K562 (cell line): ENCODE data around the gene HS6ST1. TPM values are rescaled to one million over a fixed set of nuclear protein-coding genes. Genes with fewer than 3 reads are reported as not detected.

Experiments used
- ATAC-seq: fragments of 200-7000 bp; cut with Tn5 transposase; 3 replicates; pipeline ENCODE4 v1.9.1; 2020; ENCODE audit warnings: moderate library complexity
- BruUV-seq: library from RNA; stranded (reverse); fragments of 400-500 nt; replicated peaks from 2 replicates; lab custom pipeline; 2021; lab: Mats Ljungman, UMichigan
- CTCF ChIA-PET: fragments of 300-600 bp; formaldehyde crosslinking; extraction: SDS; loops from one replicate; lab custom pipeline; 2021; ENCODE audit warnings: low intra/inter-chr PET ratio; lab: Yijun Ruan, JAX
- POLR2A ChIA-PET: fragments of 300-600, 350-650 bp; sonication (Branson Sonifier 250); formaldehyde crosslinking; extraction: SDS; loops from one replicate; lab custom pipeline; 2021; ENCODE audit warnings: antibody characterized with exemption, inconsistent platforms; lab: Yijun Ruan, JAX
- DNase-seq, 4 experiments: peaks; one replicate each; pipeline versions ENCODE4 v3.0.0 to v3.0.0-alpha.2; 2011 to 2018; ENCODE audit warnings: low spot score in 3 of 4, mixed read lengths in 3 of 4; ENCODE audit errors: extremely low read depth in 1 of 4
- FAIRE-seq: peaks from 2 replicates; lab custom pipeline; 2011; peaks lifted over from hg19 to GRCh38; lab: Jason Lieb, UNC
- H2AFZ ChIP-seq: 2 replicates; pipeline ENCODE4 v1.6.0; 2011; ENCODE audit warnings: low read depth, low read length, control low read depth, inconsistent platforms
- H3K27ac ChIP-seq: fragments of 200-600 bp; 3 replicates; pipeline ENCODE4 v1.8.0; 2011; ENCODE audit warnings: low read depth, mild to moderate bottlenecking, control low read depth, inconsistent platforms, low read length, moderate library complexity, mixed read lengths; ENCODE audit errors: extremely low read depth
- H3K27me3 ChIP-seq, 2 experiments: fragments of 300-600 bp in 1 of 2; 2 replicates in 1 of 2; 3 replicates in 1 of 2; pipeline versions ENCODE4 v1.6.0 to v1.8.0; 2011; ENCODE audit warnings: inconsistent platforms in 2 of 2, low read length in 2 of 2, mild to moderate bottlenecking in 1 of 2, mixed read lengths in 1 of 2, moderate library complexity in 1 of 2; ENCODE audit not compliant: control insufficient read depth in 2 of 2, insufficient read depth in 2 of 2
- H3K36me3 ChIP-seq: fragments of 300-600 bp; 3 replicates; pipeline ENCODE4 v1.8.0; 2011; ENCODE audit warnings: mild to moderate bottlenecking, low read length, inconsistent platforms; ENCODE audit not compliant: control insufficient read depth, insufficient read depth
- H3K4me1 ChIP-seq, 2 experiments: fragments of 200-600 bp in 1 of 2; replicated peaks in 1 of 2; 2 replicates in 1 of 2; 3 replicates in 1 of 2; pipeline versions ENCODE4 v1.5.1 to v1.8.0; 2011; ENCODE audit warnings: inconsistent platforms in 2 of 2, low read length in 2 of 2, mild to moderate bottlenecking in 1 of 2, mixed read lengths in 1 of 2, moderate library complexity in 1 of 2; ENCODE audit not compliant: control insufficient read depth in 2 of 2, insufficient read depth in 2 of 2
- H3K4me2 ChIP-seq: 2 replicates; pipeline ENCODE4 v1.6.1; 2011; ENCODE audit warnings: low read length, control low read depth, inconsistent platforms, mixed read lengths; ENCODE audit not compliant: insufficient read depth
- H3K4me3 ChIP-seq: fragments of 200-600 bp; sonication (generic), shearing (Covaris generic); 2 replicates; pipeline ENCODE4 v1.5.1; 2016; ENCODE audit warnings: control low read depth, inconsistent platforms
- H3K79me2 ChIP-seq: fragments of 200-600 bp; 3 replicates; pipeline ENCODE4 v1.8.0; 2011; ENCODE audit warnings: low read length, inconsistent platforms; ENCODE audit not compliant: control insufficient read depth, insufficient read depth
- H3K9ac ChIP-seq, 2 experiments: 2 replicates each; pipeline versions ENCODE4 v1.6.0 to v1.6.1; 2011; ENCODE audit warnings: low read depth in 2 of 2, low read length in 2 of 2, control low read depth in 1 of 2, inconsistent platforms in 1 of 2, mild to moderate bottlenecking in 1 of 2, mixed read lengths in 1 of 2; ENCODE audit not compliant: insufficient read depth in 1 of 2
- H3K9me1 ChIP-seq: one replicate; pipeline ENCODE4 v1.6.0; 2011; ENCODE audit warnings: inconsistent platforms, mild to moderate bottlenecking, low read length, moderate library complexity; ENCODE audit not compliant: control insufficient read depth, insufficient read depth
- H3K9me3 ChIP-seq: replicated peaks from 2 replicates; pipeline ENCODE4 v1.5.1; 2011; ENCODE audit warnings: low read depth, low read length, inconsistent platforms; ENCODE audit not compliant: control insufficient read depth, insufficient read depth
- H4K20me1 ChIP-seq: replicated peaks from 2 replicates; pipeline ENCODE4 v1.6.1; 2011; ENCODE audit warnings: low read length, inconsistent platforms, mixed read lengths; ENCODE audit not compliant: control insufficient read depth, insufficient read depth
- AFF1 ChIP-seq, 2 experiments: fragments of 450-650 bp; IDR thresholded peaks; 2 replicates each; pipeline ENCODE4 v1.6.1; 2018; ENCODE audit warnings: mild to moderate bottlenecking in 2 of 2, low read depth in 1 of 2; ENCODE audit not compliant: partially characterized antibody in 2 of 2
- C11orf30 ChIP-seq: fragments of 450-650 bp; IDR thresholded peaks from 2 replicates; pipeline ENCODE4 v1.6.1; 2016; ENCODE audit warnings: low read depth, mild to moderate bottlenecking
- ELK1 ChIP-seq: sonication (generic); formaldehyde crosslinking; IDR thresholded peaks from 2 replicates; pipeline ENCODE4 v1.8.1; 2022; ENCODE audit warnings: missing genetic modification reagents
- HMG20B ChIP-seq: fragments of 250-450 bp; sonication (Bioruptor Pico); IDR thresholded peaks from 2 replicates; pipeline ENCODE4 v1.5.0; 2021; ENCODE audit warnings: mild to moderate bottlenecking
- KHSRP ChIP-seq: fragments of 450-650 bp; IDR thresholded peaks from 2 replicates; pipeline ENCODE4 v1.6.1; 2017
- MTA3 ChIP-seq: fragments of 450-650 bp; formaldehyde crosslinking; IDR thresholded peaks from 2 replicates; pipeline ENCODE4 v1.6.1; 2017; ENCODE audit warnings: mild to moderate bottlenecking, borderline replicate concordance
- PPARD ChIP-seq: fragments of 250-450 bp; sonication (Bioruptor Pico); IDR thresholded peaks from 2 replicates; pipeline ENCODE4 v1.8.0; 2022; ENCODE audit warnings: inconsistent platforms, mild to moderate bottlenecking, moderate library complexity
- TAF7 ChIP-seq: fragments of 450-650 bp; IDR thresholded peaks from 2 replicates; pipeline ENCODE4 v1.6.1; 2016; ENCODE audit warnings: missing genetic modification characterization, missing compliant biosample characterization
- TEAD1 ChIP-seq, 2 experiments: fragments of 450-650 bp in 1 of 2; sonication (generic) in 1 of 2; formaldehyde crosslinking; IDR thresholded peaks; 2 replicates each; pipeline versions ENCODE4 v1.4.0 to v1.8.0; 2020 to 2022; ENCODE audit warnings: mild to moderate bottlenecking in 2 of 2, missing genetic modification reagents in 1 of 2
- ZBTB1 ChIP-seq: sonication (generic); formaldehyde crosslinking; IDR thresholded peaks from 2 replicates; pipeline ENCODE4 v1.8.1; 2023; ENCODE audit warnings: missing genetic modification reagents, low read depth, mild to moderate bottlenecking, borderline replicate concordance
- ZFP36 ChIP-seq: fragments of 150-350 bp; IDR thresholded peaks from 2 replicates; pipeline ENCODE4 v1.6.1; 2018; ENCODE audit warnings: low read length, low read depth; ENCODE audit not compliant: partially characterized antibody
- ZNF507 ChIP-seq: conservative IDR thresholded peaks from 2 replicates; pipeline ENCODE4 v1.6.1; 2017; ENCODE audit warnings: missing genetic modification characterization, missing compliant biosample characterization
- ZNF717 ChIP-seq: fragments of 250-450 bp; sonication (Bioruptor Pico); IDR thresholded peaks from 2 replicates; pipeline ENCODE4 v1.5.0; 2021
- WGBS: fragments of 100-300 bp; shearing (Covaris generic); methylation state at CpG from one replicate; pipeline ENCODE4 v1.1.6; 2016; ENCODE audit warnings: low coverage, mixed read lengths; ENCODE audit not compliant: insufficient coverage; ENCODE audit errors: missing lambda C conversion rate; 5-methylcytosine and 5-hydroxymethylcytosine counted together
- in situ Hi-C: fragments of 300-500 bp; cut with MboI; formaldehyde crosslinking; loops from 4 replicates; pipeline ENCODE4 v1.15.0; 2018; ENCODE audit warnings: inconsistent platforms, mixed read lengths
- intact Hi-C: fragments of 100-400 bp; cut with micrococcal nuclease; formaldehyde crosslinking; loops from 2 replicates; pipeline ENCODE4 v1.14.2; 2022
- polyA plus RNA-seq, 8 experiments: library from polyadenylated mRNA; depleted of rRNA in 4 of 8; stranded (reverse) in 5 of 8; unstranded in 3 of 8; fragments of >200 nt; fragmentation: Nextera tagmentation in 2 of 8; fragmentation: Illumina TruSeq in 1 of 8; extraction: Ambion mirVana in 2 of 8; extraction: Trizol in 1 of 8; gene quantifications; 2 replicates each; pipeline versions ENCODE4 v1.2.1 to v1.2.3, GENCODE V29; 2011 to 2014; ENCODE audit warnings: inconsistent platforms in 1 of 8, missing spikeins in 1 of 8
- total RNA-seq, 7 experiments: library from RNA; depleted of rRNA in 6 of 7; stranded (reverse); fragments of >200 nt in 6 of 7; fragmentation: Illumina TruSeq in 2 of 7; extraction: Trizol in 2 of 7; gene quantifications; 2 replicates each; pipeline versions ENCODE4 v1.2.1 to v1.2.3, GENCODE V29; 2011 to 2021; ENCODE audit warnings: low replicate concordance in 1 of 7

HS6ST1 gene
- total and polyA plus RNA-seq, 9 of the 15 experiments (the other 6 are each of a cell fraction or from before 2014, with no cell fraction given): 0.06 to 7.4 (median 3.8) TPM

GRCh38 chr2:128291844-128292598, 26.6 kb downstream of the HS6ST1 start:
- Histone ChIP-seq H3K79me2 (no peaks in the 10 kb centered on the region), H3K9ac (no peak overlapping the region; a peak in 1 of 4 replicates), H4K20me1 (peaks cover 3% of the 10 kb centered on the region; the same call in 1 of the 2 replicates), H3K36me3 (no peaks in the 10 kb centered on the region), H3K4me2 (no peak overlapping the region), H3K4me1 (peaks cover 0 to 13% of the 10 kb centered on the region in 2 experiments; a peak in 1 of 5 replicates), H3K9me1 (no peaks in the 10 kb centered on the region), H2AFZ (no peak overlapping the region), H3K9me3 (no peaks in the 10 kb centered on the region), H3K27me3 (no peaks in the 10 kb centered on the region), H3K4me3 (no peak overlapping the region), H3K27ac (no peak overlapping the region)
- TF ChIP-seq HMG20B (CRISPR knock-in tag) (no peak), MTA3 (no peak), AFF1 (IDR thresholded peaks at IDR 0.05; ENCODE audit: low read depth in 1 of 2, partially characterized antibody in 2 of 2) (no peak), ELK1 (CRISPR knock-in tag) (no peak), KHSRP (no peak), TEAD1 (CRISPR knock-in tag; IDR thresholded peaks at IDR 0.05) (no peak), ZNF717 (CRISPR knock-in tag) (no peak), ZBTB1 (no peak), PPARD (CRISPR knock-in tag) (no peak), ZNF507 (no peak), ZFP36 (no peak), TAF7 (tag) (no peak), C11orf30 (no peak)
- BruUV-seq: no TSS peak
- 60% methylated on average over 18 of the region's 19 CpGs for WGBS
- FAIRE-seq (no peak), DNase-seq (no peak), ATAC-seq (no peak)
- CTCF ChIA-PET: no interaction called here
- POLR2A ChIA-PET: interaction anchor here (0.6 to 0.9 kb wide), 2 partner anchors 12 to 226 kb away, joined by 3 read pairs; no protein-coding TSS in a partner anchor
- in situ Hi-C loops: no loop called here
- intact Hi-C loops: no loop called here
